NOMO-1 (cell line): ENCODE data around the gene LEP.

ENCODE experiments used
- DNase-seq, 2 experiments: peaks; one replicate each; lab custom pipeline; 2025; ENCODE audit not compliant: unreplicated experiment in 2 of 2; lab: John Stamatoyannopoulos, UW

Gene LEP

GRCh38 chr7:128240696-128241386 is at the start of gene LEP:
Gene LEP (plus strand): TSS chr7:128241278. CDS start chr7:128252019, 10,741 bp downstream.
- no peak for DNase-seq

GRCh38 chr7:128192497-128193142 is 48.5 kb upstream of the LEP start:
- no peak for DNase-seq

- no peak for DNase-seq
Observed at GRCh38 chr7:128194533-128195282, 46.4 kb upstream of the LEP start.

GRCh38 chr7:128197589-128197988 is 43.5 kb upstream of the LEP start:
- no peak for DNase-seq

- DNase-seq, result no peak
Observed at GRCh38 chr7:128197989-128198580, 43.0 kb upstream of the LEP start.

- no peak for DNase-seq
Observed at GRCh38 chr7:128200376-128200775, 40.7 kb upstream of the LEP start.

GRCh38 chr7:128201067-128201689 is 39.9 kb upstream of the LEP start:
- DNase-seq, result no peak

GRCh38 chr7:128201690-128202085 is 39.4 kb upstream of the LEP start:
- DNase-seq, result no peak

- no peak for DNase-seq
Observed at GRCh38 chr7:128202287-128202957, 38.7 kb upstream of the LEP start.

- DNase-seq, result no peak
Observed at GRCh38 chr7:128203047-128203491, 38.0 kb upstream of the LEP start.

- DNase-seq, result no peak
Observed at GRCh38 chr7:128203710-128204214, 37.3 kb upstream of the LEP start.

GRCh38 chr7:128204455-128204854 is 36.6 kb upstream of the LEP start:
- no peak for DNase-seq

GRCh38 chr7:128205068-128205467 is 36.0 kb upstream of the LEP start:
- no peak for DNase-seq

- DNase-seq, result no peak
Observed at GRCh38 chr7:128206017-128206746, 34.9 kb upstream of the LEP start.

GRCh38 chr7:128206747-128207500 is 34.2 kb upstream of the LEP start:
- DNase-seq, result no peak

- DNase-seq, result no peak
Observed at GRCh38 chr7:128207609-128208008, 33.5 kb upstream of the LEP start.

GRCh38 chr7:128209229-128210035 is 31.6 kb upstream of the LEP start:
- peak; percentile 17 to 22 for DNase-seq

GRCh38 chr7:128210036-128210347 is 31.1 kb upstream of the LEP start:
- DNase-seq, result no peak
